CD4-positive, alpha-beta T cell treated with Interleukin-6 at 100 ng/mL for 8 hours (primary cell): Measurements from ENCODE around the gene UPK3A.

Source experiments
- DNase-seq: peaks from one replicate; pipeline ENCODE4 v3.0.0-alpha.2; 2020; ENCODE audit warnings: mixed read lengths, low spot score

UPK3A gene

GRCh38 chr22:45284705-45285262, at the start of gene UPK3A:
TSS of gene UPK3A (plus strand) at chr22:45284949. CDS start at chr22:45285014, 65 bp downstream.
- peak; percentile 48 for DNase-seq

GRCh38 chr22:45235101-45235777, 49.5 kb upstream of the UPK3A start:
- no peak for DNase-seq

GRCh38 chr22:45235851-45236342, 48.9 kb upstream of the UPK3A start:
- no peak for DNase-seq

DNA sequence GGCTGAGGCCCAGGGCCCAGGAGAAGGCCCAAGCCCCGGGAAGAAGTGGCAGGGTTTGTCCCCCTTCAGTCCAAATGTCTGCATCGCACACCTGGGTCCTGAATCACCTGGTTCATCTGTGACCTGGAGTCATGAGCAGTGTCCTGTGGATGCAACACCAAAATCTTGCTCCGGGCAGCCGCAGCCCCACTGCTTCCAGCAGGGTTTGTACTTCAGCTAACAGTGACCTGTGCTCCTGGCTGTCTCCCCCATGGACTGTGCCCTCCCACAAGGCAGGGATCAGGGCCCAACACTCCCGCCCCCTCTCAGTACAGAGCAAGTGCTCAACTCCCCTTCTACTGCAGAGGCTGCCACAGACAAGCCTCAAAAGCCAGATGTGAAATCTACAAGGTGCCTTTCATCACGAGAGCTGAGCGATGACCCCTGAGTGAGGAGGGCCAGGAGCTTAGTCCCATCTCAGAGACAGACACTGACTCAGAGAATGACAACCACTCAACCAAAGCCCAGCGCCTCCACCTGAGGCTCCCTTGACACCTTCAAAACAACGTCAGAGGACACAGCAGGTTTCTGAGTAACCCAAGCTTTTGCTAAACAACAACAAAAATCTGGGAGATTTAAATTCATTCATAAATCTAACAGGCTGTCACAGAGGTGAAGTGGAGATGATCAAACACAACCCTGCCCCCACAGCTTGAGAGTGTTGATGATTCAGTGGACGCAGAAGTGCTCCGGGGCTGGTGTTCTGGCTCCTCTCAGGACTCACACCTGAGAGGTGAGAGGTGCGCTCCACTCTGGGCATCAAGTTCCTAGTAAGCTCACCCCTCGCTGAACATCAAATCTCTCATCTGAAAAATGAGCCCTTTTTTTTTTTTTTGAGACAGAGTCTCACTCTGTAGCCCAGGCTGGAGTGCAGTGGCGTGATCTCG, 47.4 kb upstream of the UPK3A start:
- no peak for DNase-seq

- no peak for DNase-seq
Measured at GRCh38 chr22:45238076-45238956, 46.4 kb upstream of the UPK3A start.

DNA sequence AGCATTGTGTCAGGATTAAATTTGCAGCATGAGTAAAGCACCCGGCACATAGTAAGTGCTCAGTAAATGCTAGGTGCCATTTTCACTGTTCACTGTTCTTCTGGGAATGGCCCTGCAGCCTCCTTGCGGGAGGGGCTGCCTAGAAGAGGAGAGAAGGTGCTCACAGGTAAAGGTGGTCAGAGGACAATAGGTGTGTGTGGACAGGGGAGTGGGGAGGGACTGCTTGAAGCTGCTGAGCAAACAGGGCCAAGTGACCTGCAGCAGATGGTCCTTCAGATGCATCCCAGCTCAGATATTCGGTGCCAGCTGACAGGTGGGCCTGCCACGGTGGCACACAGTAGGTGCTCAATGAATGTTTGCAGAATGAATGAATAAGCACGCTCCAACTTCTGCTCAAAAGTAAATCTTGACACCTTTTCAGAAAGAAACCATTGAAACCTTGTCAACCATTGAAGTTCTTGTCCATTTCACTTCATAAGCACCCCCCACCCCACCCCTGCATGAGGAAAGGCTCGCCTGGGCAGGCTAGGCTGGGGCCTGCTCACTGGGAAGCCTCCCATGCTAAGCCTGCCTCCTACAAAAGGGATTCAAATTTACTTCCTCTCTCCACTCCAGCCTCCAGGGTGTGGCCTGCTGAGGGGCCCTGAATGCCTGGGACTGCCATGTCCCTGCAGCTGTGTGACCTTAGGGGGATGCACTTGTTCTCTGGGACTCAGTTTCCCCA, 45.6 kb upstream of the UPK3A start:
- no peak for DNase-seq

DNA sequence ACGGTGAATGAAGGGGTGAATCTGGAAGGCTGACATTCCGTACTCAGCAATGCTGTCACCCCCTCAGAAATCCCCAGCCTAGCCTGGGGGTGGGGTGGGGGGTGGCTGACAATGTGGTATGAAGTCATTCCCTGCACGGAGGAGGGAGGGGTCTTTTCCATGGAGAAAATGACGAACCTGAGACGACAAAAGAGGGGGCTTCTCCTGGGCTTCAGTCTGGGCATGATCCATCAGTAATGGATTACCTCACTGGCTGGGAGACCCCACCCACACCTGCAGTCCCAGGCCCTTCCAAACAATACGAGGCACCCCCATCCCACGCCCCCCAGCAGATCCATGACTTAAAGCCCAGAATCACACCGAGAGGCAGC, 45.1 kb upstream of the UPK3A start:
- DNase-seq, result no peak

DNA sequence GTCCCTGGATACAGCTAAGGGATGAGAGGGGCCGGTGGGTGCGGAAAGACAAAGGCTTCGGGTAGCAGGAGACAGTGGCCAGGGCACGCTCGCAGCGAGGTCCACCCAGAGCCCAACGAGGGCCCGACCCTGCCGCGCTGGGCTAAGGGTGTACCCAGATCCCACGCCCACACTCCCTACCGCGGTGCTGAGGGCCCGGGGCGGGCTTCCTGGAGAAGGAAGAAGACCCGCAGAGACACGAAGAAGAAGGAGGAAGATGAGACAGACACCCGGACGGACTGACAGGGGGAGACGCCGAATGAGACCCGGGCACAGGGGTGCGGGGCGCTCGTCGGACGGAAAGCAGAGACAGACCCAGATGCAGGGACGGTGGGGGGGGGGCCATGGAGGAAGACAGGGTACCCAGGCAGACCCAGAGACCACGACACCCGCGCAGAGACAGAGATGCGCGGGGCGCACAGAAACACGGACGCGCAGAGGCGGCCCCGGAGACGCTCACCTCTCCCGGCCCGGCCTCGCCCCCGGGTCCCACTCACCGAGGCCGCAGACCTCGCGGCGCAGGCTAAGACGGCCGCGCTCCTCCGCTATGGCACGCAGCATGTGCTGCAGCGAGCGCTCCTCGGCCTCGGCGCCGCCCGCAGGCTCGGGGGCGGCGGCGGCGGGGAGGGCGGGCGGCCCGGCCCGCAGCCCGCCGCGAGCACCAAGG, 44.5 kb upstream of the UPK3A start:
- DNase-seq, result peak; percentile 14

GRCh38 chr22:45240810-45241631, 43.7 kb upstream of the UPK3A start, which contains the start of gene KIAA0930:
TSS of gene KIAA0930 (minus strand) at chr22:45240894. CDS start at chr22:45240703, 191 bp downstream.
- peak; percentile 85 for DNase-seq

DNA sequence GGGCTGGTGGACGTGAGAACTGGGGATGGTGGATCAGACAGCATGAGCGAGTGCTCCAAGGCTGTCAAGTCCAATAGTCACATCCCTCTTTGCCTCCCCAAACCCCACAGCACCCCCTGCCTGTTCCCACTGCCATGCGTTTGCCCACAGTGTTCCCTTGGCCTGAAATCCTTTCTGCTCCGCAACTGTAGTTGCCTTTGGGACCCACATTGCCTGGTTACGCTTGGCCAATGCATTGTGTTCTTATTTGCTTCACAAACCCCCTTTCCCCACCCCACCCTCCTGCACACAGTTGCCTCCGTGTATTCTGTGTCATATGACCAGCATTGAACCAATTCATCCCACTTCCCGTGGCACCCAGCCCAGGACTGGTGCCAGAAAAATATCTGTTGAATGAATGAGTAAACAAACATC, 42.0 kb upstream of the UPK3A start:
- no peak for DNase-seq

DNA sequence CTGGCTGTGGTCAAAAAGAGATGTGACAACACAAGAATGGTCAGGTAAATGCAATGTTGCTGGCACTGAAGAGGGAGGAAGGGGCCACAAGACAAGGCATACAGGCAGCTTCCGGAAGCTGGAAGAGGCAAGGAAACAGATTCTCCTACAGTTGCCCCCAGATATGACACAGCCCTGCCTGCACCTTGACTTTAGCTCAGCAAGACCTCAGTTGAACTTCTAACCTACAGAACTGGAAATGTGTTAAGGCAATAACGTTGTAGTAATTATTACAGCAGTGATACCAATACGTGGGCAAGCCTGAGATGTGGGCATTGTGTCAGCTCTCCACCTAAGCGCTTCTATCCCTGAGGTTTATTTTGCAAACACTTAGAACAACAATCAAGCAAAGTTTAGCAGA, 39.8 kb upstream of the UPK3A start:
- DNase-seq, result no peak

DNA sequence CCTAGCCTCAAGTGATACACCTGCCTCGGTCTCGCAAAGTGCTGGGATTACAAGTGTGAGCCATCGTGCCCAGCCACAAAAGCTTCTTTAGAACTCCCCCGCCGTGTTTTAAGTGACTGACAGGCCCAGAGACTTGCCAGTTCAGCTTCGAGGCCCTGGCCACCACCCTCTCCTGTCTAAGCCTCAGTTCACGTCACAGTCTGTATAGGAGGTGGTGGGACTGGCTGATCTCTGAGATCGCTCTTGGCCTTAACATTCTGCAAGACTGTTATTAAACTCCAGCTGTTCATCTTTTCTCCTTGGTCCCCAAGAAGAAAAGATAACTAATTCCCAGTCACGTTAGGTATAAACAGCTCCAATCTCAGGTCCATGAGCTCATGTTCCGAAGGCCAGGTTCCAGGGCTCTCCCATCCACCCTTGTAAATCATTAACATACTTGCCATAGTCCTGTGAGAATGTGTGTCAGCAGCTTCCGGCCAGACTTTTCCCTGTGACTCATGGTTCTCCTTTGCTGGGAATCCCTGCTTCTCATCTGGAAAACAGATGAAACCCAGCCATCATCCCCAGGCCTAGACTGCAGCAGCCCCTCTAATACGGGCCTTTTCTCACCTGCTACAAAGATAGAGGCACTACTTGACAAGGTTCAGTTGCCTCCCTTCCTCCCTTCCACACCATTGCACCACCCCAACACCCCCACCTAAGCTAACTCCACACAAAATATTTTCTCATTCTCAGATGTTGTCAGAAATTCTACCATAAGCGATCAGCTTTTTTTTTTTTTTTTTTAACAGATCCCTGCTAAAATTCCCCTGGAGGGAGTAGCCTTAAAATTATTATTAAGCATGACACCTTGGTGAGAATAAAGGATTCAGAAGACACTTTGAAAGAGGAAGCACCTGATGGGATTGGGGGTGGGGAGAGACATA, 38.4 kb upstream of the UPK3A start:
- DNase-seq, result no peak

- no peak for DNase-seq
Measured at GRCh38 chr22:45248832-45249561, 35.8 kb upstream of the UPK3A start.

- DNase-seq, result no peak
Measured at GRCh38 chr22:45251825-45252224, 32.9 kb upstream of the UPK3A start.

- no peak for DNase-seq
Measured at GRCh38 chr22:45253039-45253641, 31.6 kb upstream of the UPK3A start.

DNA sequence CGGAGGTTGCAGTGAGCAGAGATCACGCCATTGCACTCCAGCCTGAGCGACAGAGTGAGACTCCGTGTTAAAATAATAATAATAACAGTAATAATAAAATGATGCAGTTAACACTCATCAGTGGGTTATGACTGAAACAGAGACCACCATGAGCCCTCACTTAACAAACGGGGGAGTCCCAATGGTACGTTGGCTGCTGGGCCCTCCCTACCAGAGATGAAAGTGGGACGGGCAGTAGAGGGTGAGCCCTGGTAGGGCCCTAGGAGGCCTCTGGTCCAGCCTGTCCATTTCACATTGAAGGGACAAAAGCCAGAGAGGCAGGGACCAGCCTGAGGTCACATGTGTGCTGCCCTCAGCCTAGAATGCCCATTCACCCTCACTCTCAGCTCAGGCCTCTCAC, 30.4 kb upstream of the UPK3A start:
- no peak for DNase-seq

GRCh38 chr22:45254789-45255278, 29.9 kb upstream of the UPK3A start:
- DNase-seq, result no peak
